ENCODE results near the gene C14orf180. TPM values are rescaled to one million over a fixed set of nuclear protein-coding genes. Genes with fewer than 3 reads are reported as not detected.

Gene C14orf180
- total RNA-seq, 1 donor from 2014 or later, result 0.26 TPM

DNA sequence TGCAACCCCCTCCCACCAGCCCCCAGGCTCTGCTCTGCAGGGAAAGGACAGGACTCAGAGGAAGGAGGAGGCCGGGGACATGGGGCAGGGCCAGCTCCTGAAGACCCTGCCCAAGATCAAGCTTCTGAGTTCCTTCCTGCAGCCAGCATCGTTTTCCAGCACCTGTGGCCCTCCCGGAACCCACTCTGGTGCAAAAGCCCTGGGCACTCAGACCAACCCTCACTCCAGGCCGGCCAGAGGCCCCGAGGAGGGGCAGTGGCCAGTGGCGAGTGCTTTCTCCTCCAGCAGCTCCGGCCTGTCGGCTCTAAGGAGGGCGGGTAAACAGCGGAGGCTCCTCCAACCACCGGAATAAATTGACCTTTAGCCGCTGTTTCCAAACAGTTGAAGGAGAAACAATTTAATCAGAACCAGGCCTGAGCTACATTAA is 14.2 kb downstream of the C14orf180 start:
- DNase-seq (ENCODE audit: low spot score), result no peak

- DNase-seq (ENCODE audit: low spot score), result no peak
These were observed 14.9 kb downstream of the C14orf180 start for GRCh38 chr14:104594310-104595046.

- no peak for DNase-seq (ENCODE audit: low spot score)
These were observed 15.6 kb downstream of the C14orf180 start for GRCh38 chr14:104595116-104595675.

DNA sequence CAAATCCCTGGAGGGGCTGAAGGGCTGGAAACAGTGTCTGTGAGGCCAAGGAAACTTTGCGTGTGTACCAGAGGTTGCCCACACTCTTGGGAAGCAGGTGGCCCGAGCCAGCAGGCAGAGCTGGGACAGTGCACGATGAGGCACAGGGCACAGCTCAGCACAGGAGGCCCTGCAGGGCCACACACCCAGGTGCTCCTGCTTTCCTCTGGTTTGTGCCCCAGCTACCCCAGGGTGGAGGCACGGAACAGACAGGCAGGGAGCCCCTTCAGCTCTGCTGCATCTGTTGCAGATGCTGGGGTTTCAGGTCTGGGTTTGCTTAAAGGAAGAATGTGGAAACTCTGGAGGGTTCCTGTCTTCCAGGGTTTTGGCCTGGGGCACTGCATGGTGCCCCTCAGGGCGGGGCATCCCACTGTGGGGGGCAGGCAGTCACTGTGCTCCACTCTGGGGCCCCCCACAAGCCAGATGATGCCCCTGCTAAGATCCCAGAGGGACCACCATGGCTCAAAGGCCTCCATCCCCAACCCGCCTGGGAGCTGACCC is 16.4 kb downstream of the C14orf180 start:
- DNase-seq (ENCODE audit: low spot score), result no peak

GRCh38 chr14:104596451-104596918 is 16.9 kb downstream of the C14orf180 start:
- no peak for DNase-seq (ENCODE audit: low spot score)

DNA sequence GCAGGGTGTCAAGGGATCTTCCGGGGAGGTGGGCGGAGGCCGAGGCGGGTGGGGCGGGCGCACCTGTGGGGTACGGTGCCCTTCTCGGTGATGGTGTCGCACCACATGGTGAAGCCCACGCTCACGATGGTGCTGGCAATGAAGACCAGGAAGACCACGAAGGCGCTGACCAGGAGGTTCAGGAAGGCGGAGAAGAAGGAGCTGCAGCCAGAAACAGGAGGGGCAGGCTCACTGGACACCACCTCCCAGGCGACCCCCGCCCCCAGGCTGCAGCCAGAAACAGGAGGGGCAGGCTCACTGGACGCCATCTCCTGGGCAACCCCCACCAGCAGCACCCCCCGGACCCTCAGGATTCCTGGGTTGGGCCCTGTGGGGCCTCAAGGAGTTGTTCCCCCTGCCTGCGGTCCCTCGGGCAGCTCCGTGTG is 17.4 kb downstream of the C14orf180 start:
- DNase-seq (ENCODE audit: low spot score), result no peak

- no peak for DNase-seq (ENCODE audit: low spot score)
These were observed 18.0 kb downstream of the C14orf180 start for GRCh38 chr14:104597576-104597975.

DNA sequence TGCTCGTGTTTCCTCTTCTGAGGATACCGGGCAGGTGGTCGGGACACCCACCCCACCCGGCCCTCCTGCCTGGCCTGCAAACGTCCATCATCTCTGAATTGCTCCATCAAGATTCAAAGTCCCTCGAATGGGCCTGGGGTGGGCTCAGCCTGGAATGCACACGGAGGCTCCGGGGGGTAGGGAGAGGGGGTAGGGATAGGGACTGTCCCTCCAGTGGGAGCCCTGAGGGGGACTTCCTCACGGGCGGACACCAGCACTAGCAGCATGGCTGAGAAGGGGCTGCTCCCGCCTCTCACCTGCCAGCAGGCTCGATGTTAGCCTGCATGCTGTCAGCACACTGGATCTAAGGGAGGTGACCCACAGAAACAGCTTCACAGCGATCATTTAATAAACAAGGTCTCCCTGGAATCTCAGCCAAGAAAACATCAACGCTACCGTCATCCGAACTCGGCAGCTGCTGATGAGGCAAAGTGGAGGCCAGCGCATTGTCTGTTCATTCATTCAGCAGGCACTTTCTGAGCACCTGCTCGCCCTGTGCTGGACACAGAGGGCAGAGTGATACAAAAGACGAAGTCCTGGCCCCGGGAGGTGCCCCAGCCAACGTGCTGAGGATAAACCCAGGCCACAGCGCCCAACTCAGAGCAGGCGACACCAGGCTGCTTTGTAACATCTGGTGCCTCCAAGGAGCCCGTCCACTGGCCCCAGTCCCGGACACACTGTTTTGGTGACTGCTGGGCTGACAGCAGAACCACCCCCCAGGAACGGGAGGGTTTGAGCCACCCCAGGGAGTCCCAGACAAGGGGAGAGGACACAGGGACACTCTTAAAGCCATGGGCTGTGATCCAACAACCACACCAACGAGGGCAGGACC is 18.7 kb downstream of the C14orf180 start:
- no peak for DNase-seq (ENCODE audit: low spot score)

DNA sequence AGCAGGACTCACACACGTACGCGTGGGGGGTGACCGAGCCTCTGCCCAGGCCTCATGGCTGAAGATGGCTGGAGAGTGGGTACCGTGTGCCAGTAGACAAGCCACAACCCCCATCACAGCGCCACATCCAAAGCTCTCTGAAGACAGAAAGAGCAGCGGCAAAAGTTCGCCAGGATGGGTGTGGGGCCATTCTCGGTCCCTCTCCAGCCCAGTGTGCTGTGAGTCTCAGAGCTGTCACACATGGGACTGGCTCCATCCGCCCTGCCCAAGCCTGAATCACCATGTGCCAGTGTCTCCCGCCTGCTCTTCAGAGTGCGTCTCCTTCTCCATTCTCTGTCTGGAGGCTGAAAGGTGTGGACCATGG is 19.3 kb downstream of the C14orf180 start:
- no peak for DNase-seq (ENCODE audit: low spot score)

DNA sequence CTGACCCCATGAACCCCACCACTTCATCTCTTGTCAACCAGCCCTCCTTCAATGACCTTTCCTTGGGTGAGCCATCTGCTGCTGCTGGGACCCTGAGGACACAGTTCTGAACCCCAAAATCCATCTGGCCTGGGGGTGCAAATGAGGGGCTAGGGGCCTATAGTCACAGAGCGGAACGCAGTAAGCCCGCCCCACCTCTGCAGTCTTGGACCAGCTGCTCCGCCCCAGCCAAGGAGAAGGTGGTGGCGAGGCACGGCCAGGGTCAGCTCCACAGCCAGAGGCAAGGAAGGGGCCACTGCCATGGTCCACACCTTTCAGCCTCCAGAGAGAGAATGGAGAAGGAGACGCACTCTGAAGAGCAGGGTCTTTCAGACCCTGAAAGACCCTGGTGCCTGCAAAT is 19.9 kb downstream of the C14orf180 start:
- DNase-seq (ENCODE audit: low spot score), result no peak

DNA sequence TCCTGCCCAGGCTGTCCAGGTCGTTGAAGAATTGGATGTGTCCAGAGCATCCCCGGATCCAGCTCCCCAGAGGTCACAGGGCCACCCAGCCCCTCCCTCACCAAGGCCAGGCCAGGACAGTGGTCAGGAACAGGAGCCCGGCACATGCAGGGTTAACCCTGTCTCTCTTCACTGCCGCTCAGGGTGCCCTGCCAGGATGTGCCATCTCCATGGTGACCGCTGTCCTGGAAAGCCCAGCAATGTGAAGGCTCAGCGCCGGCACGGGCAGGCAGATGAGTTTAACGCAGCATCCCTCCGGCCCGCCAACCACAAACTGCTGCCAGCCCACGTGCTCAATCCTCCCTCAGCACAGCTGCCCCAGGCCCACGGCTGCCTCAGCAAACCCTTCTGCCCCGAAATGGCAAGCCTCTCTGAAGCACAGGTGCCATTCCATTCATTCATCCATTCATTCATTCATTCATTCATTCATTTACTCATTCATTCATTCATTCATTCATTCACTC is 20.6 kb downstream of the C14orf180 start:
- no peak for DNase-seq (ENCODE audit: low spot score)

- no peak for DNase-seq (ENCODE audit: low spot score)
These were observed 21.2 kb downstream of the C14orf180 start for GRCh38 chr14:104600805-104601204.

DNA sequence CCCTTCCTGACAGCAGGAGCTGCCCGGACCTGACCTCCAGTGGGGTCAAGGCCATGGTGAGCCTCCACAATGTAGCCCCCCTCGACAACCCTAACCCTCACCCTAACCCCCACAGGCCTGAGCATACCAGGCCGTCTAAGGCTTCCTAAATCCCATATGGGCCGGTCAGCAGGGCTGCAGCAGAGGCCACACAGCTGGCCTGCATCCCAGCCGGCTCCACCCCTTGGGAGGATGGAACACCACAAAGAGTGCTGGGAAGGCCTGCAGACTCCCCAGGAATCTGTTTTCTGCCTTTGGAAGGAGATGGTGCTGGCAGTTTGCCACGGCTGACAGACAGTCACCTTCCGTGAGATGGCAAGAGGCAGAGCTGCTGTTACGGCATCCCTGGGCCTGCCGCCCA is 22.2 kb downstream of the C14orf180 start:
- DNase-seq (ENCODE audit: low spot score), result no peak

DNA sequence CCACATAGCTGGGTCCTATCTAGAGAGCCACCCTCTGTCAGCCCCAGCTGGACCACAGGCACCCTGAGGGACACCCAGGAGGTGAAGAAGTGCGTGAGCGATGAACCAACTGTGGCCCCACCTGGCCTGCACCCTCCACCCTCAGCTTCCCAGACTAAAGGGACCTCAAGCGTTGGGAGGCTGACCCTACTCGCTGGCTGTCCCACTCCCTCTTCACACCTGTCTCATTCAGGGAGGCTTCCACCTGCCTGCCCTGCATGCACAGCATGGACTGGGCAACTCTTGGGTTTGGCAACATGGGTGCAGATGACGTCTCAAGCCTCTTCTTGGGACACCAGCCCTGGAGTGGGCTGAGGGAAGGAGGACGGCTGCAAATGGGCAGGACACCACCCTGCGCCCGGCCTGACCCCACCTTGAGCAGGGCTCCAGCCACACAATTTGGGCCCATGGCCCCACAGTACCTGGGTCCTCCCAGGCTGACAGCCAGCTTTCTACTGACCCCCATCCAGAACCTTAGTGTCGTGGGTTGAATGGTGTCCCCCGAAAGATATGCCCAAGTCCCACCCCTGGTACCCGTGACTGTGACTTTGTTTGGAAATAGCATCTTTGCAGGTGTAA is 22.9 kb downstream of the C14orf180 start:
- no peak for DNase-seq (ENCODE audit: low spot score)

DNA sequence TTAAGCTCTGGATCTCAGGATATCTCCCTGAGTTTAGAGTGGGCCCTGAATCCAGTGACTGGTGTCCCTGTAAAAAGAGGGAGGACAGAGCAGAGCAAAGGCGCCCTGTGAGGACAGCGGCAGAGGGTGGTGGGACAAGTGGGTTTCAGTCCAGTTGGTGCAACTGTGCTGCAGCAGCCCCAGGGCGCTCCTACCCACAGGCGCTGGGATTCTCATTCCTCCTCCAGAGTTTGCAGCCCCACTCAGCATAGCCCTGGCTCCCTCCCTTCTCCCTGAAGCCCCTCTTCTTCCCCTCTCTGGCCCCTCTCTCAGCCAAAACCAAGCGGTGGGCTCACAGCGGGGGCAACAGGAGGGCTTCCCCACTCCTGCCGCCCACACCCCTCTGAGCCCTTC is 23.4 kb downstream of the C14orf180 start:
- no peak for DNase-seq (ENCODE audit: low spot score)

- no peak for DNase-seq (ENCODE audit: low spot score)
These were observed 24.3 kb downstream of the C14orf180 start for GRCh38 chr14:104603711-104604401.

- DNase-seq (ENCODE audit: low spot score), result no peak
These were observed 25.2 kb downstream of the C14orf180 start, which contains the start of gene TMEM179 for GRCh38 chr14:104604458-104605449. TSS of gene TMEM179 (minus strand) at chr14:104604772. CDS start at chr14:104604741, 31 bp downstream.

DNA sequence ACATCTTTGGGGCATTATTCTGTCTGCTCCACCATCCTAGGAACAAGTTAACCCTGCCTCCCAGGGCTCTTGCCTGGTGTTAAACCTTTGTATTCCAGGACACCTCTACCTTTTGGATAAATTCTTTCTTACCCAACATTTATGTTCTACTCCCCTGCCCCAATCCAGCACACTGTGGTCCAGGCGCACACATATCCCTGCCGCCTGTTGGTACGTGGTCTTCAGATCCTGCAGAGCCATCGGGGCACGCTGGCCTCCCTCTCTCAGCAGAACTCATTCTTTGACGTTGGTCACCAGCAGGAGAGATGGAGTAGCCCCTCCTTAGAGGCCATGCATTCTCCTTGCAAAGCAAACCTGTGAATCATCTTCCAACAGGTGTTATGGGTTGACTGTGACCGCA is 30.1 kb downstream of the C14orf180 start:
- no peak for DNase-seq (ENCODE audit: low spot score)

DNA sequence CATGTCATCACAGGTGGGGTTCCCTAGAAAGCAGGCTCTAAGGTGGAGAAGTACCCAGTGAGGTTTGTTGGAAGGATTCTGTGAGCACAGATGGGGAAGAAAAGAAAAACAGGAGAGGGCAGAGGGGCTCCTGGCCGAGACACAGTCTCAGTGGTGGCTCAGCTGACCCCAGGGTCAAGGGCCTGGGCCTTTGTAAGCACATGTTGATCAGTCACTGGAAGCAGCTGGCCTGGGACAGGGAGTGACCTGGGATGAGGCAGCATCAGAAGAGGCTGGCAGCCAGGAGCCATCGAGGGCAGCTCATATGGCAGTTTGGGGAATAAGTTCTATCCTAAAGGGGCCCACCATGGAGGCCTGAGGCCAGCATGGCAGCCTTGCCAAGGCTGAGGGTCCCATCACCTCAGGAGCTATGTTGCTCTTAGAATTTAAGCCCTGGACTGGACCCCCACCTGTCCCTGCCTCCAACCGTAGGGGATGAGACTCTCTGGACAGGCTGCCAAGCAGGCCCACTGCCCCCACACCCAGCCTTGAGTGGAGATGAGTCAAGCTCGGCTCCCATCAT is 31.3 kb downstream of the C14orf180 start:
- no peak for DNase-seq (ENCODE audit: low spot score)
